HepG2 (cell line): ENCODE measurements around the gene CPM.

Source experiments
- CTCF ChIP-seq: sonication (generic); formaldehyde crosslinking; IDR thresholded peaks from 2 replicates; pipeline ENCODE4 v1.5.0; 2020; ENCODE audit warnings: mild to moderate bottlenecking, missing genetic modification reagents, moderate library complexity
- MAZ ChIP-seq, 2 experiments: sonication (generic) in 1 of 2; formaldehyde crosslinking in 1 of 2; IDR thresholded peaks; 2 replicates each; pipeline versions ENCODE4 v1.5.0 to v1.6.1; 2012 to 2020; ENCODE audit warnings: low read depth in 2 of 2, mild to moderate bottlenecking in 2 of 2, borderline replicate concordance in 1 of 2, improper control_type of control experiment in 1 of 2, low read length in 1 of 2, missing genetic modification reagents in 1 of 2, moderate library complexity in 1 of 2
- PHF5A ChIP-seq: IDR thresholded peaks from one replicate; pipeline ENCODE4 v1.6.1; 2018; ENCODE audit warnings: low read depth, missing genetic modification reagents; ENCODE audit not compliant: unreplicated experiment
- POLR2AphosphoS5 ChIP-seq: IDR thresholded peaks from 2 replicates; pipeline ENCODE4 v1.6.1; 2012; ENCODE audit warnings: low read depth, low read length
- REL ChIP-seq: sonication (generic); formaldehyde crosslinking; conservative IDR thresholded peaks from 2 replicates; pipeline ENCODE4 v1.8.0; 2022; ENCODE audit warnings: mild to moderate bottlenecking, missing genetic modification reagents, moderate library complexity
- SMAD3 ChIP-seq: sonication (generic); formaldehyde crosslinking; IDR thresholded peaks from 2 replicates; pipeline ENCODE4 v1.4.0; 2020; ENCODE audit warnings: missing genetic modification reagents
- ZNF510 ChIP-seq: sonication (generic); formaldehyde crosslinking; IDR thresholded peaks from 2 replicates; pipeline ENCODE4 v1.4.0; 2020; ENCODE audit warnings: low read depth, mild to moderate bottlenecking, missing genetic modification reagents

DNA sequence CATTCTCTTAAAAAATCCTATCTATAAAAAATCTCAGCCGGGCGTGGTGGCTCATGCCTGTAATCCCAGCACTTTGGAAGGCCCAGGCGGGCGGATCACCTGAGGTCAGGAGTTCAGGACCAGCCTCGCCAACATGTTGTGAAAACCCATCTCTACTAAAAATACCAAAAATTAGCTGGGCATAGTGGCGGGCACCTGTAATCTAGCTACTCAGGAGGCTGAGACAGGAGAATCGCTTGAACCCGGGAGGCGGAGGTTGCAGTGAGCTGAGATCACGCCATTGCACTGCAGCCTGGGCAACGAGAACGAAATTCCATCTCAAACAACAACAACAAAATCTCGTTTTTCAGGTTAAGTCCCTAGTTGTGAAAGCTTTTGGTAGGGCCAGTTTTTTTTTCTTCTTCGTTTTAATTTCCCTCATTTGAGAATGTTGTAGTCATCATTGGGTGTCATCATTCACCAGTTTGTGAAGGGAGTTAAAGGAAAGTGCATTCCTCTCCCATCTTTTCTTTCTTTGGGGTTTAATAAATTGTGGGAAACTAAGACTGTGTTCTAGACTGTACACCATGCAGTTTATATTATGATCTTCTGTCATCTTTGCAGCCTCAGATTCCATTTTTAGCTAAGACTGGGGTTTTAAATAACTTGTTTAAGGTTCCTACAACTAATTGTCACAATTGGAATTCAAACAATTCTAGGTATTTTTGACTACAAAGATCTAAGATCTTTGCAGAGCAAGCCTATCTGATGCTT lies 101.0 kb downstream of the CPM start:
- TF ChIP-seq SMAD3 (CRISPR knock-in tag), result no peak
- TF ChIP-seq POLR2AphosphoS5, result no peak
- no peak for TF ChIP-seq REL (CRISPR knock-in tag)
- no peak for TF ChIP-seq PHF5A (CRISPR knock-in tag)
- TF ChIP-seq CTCF (CRISPR knock-in tag), result no peak
- TF ChIP-seq ZNF510 (CRISPR knock-in tag), result no peak
- no peak for TF ChIP-seq MAZ (IDR thresholded peaks at IDR 0.05; ENCODE audit: borderline replicate concordance, low read depth, low read length)
- TF ChIP-seq MAZ (CRISPR knock-in tag; IDR thresholded peaks at IDR 0.05; ENCODE audit: low read depth), result no peak
